CD8-positive, alpha-beta memory T cell (primary cell): ENCODE measurements around the gene CHSY1. TPM values are rescaled to one million over a fixed set of nuclear protein-coding genes. Genes with fewer than 3 reads are reported as not detected.
"Not testable (repeated sequence)": the region's sequence is repeated elsewhere in the genome, so short reads cannot be mapped to it uniquely, and the experiment has no call there.

Experiments used
- CTCF ChIA-PET: fragments of 350-600 bp; sonication (Branson Sonifier 250); formaldehyde crosslinking; loops from one replicate; lab custom pipeline; 2021; ENCODE audit warnings: antibody characterized with exemption; lab: Charles Lee
- POLR2A ChIA-PET: fragments of 350-600 bp; sonication (Branson Sonifier 250); formaldehyde crosslinking; loops from one replicate; lab custom pipeline; 2021; ENCODE audit warnings: antibody characterized with exemption; lab: Charles Lee
- DNase-seq, 5 donors: peaks; one replicate each; pipeline versions ENCODE4 v3.0.0 to v3.0.0-alpha.2; 2020 to 2022; ENCODE audit warnings: mixed read lengths in 1 of 5
- H3K27ac ChIP-seq: one replicate; pipeline ENCODE4 v1.7.0; 2013; ENCODE audit warnings: low read depth, mild to moderate bottlenecking, low read length, moderate library complexity
- H3K27me3 ChIP-seq: 2 replicates; pipeline ENCODE4 v1.7.0; 2013; ENCODE audit warnings: low read length, mild to moderate bottlenecking; ENCODE audit not compliant: insufficient read depth, poor library complexity, severe bottlenecking
- H3K36me3 ChIP-seq: 2 replicates; pipeline ENCODE4 v1.7.0; 2013; ENCODE audit warnings: mild to moderate bottlenecking, low read length, moderate library complexity; ENCODE audit not compliant: insufficient read depth
- H3K4me1 ChIP-seq: 2 replicates; pipeline ENCODE4 v1.7.0; 2013; ENCODE audit warnings: mild to moderate bottlenecking, low read length, moderate library complexity; ENCODE audit not compliant: insufficient read depth
- H3K4me3 ChIP-seq: 2 replicates; pipeline ENCODE4 v1.7.0; 2013; ENCODE audit warnings: mild to moderate bottlenecking, low read length
- H3K9me3 ChIP-seq: 2 replicates; pipeline ENCODE4 v1.7.0; 2013; ENCODE audit warnings: mild to moderate bottlenecking, low read length
- H3K27ac Mint-ChIP-seq, 8 donors: one replicate each; pipeline ENCODE4 v1.8.0; 2020 to 2021; ENCODE audit warnings: mixed read lengths in 8 of 8, mild to moderate bottlenecking in 6 of 8, inconsistent platforms in 3 of 8, moderate library complexity in 3 of 8
- H3K27me3 Mint-ChIP-seq, 2 donors: one replicate each; pipeline ENCODE4 v1.8.0; 2020 to 2021; ENCODE audit warnings: mixed read lengths in 2 of 2, mild to moderate bottlenecking in 1 of 2, moderate library complexity in 1 of 2
- H3K36me3 Mint-ChIP-seq, 3 donors: one replicate each; pipeline ENCODE4 v1.8.0; 2020 to 2021; ENCODE audit warnings: mixed read lengths in 3 of 3, inconsistent platforms in 1 of 3, mild to moderate bottlenecking in 1 of 3
- H3K4me1 Mint-ChIP-seq, 3 donors: one replicate each; pipeline ENCODE4 v1.8.0; 2020 to 2021; ENCODE audit warnings: mixed read lengths in 3 of 3, inconsistent platforms in 1 of 3, mild to moderate bottlenecking in 1 of 3
- H3K4me3 Mint-ChIP-seq, 7 donors: one replicate each; pipeline ENCODE4 v1.8.0; 2020 to 2021; ENCODE audit warnings: mixed read lengths in 7 of 7, mild to moderate bottlenecking in 6 of 7, moderate library complexity in 4 of 7, inconsistent platforms in 2 of 7
- H3K9me3 Mint-ChIP-seq, 5 donors: one replicate each; pipeline ENCODE4 v1.8.0; 2020 to 2022; ENCODE audit warnings: mixed read lengths in 5 of 5, mild to moderate bottlenecking in 3 of 5, moderate library complexity in 2 of 5, inconsistent platforms in 1 of 5
- polyA plus RNA-seq: library from polyadenylated mRNA; unstranded; fragments of 300-500 nt; fragmentation: Illumina TruSeq; gene quantifications from one replicate; pipeline ENCODE4 v1.2.3, GENCODE V29; 2021
- total RNA-seq, 2 experiments: library from RNA; stranded (reverse); gene quantifications; one replicate each; pipeline ENCODE4 v1.2.3, GENCODE V29; 2021

The CHSY1 gene
- total and polyA plus RNA-seq, 3 experiments from 2014 or later = 3.6 to 49.7 (median 49.4) TPM

DNA sequence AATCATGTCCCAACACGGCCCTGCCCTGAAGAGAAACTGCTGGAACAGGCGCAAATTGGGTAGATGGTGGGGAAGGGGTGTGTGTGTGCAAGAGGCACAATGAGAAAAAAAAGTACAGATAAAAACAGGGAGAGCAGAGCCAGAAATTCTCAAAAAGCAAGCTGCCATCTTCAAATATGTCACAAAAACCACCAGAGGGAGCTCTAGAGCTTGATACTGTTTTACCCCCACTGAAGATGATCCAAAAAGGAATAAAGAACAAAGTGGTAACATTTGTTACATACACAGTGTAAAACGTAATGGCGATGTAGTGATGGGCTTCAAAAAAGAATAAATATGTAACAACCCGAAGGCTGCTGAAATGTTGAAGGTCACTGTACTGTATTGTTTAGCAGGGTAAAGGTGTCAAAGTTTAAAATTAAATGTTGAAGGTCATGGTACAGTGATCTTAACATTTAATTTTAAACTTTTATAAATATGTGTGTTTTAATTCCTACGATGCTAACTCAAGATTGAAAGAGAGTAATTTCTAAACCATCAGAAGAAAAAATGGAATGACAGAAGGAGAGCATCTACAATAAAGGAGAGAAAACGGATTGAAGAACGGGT lies 37.2 kb upstream of the CHSY1 start:
- Histone ChIP-seq H3K4me1 (peaks cover 29% of the 10 kb centered on the region), H3K27me3 (no peaks in the 10 kb centered on the region), H3K4me3 (no peak overlapping the region), H3K9me3 (no peaks in the 10 kb centered on the region), H3K27ac (no peak overlapping the region), H3K36me3 (peaks cover 57% of the 10 kb centered on the region)
- POLR2A ChIA-PET = interaction anchor here (0.9 kb wide), 1 partner anchor 352 kb away, joined by 3 read pairs; no protein-coding TSS in a partner anchor
- no peaks in the 10 kb centered on the region for H3K9me3 Mint-ChIP-seq
- DNase-seq = peak in 2 of 5 donors; percentile 49 to 50
- peaks cover 45 to 69% (median 52%) of the 10 kb centered on the region in 3 donors for H3K4me1 Mint-ChIP-seq
- CTCF ChIA-PET = interaction anchor here (0.9 to 3.0 kb wide), 10 partner anchors 11 to 370 kb away, joined by 3 to 15 read pairs (median 4); no protein-coding TSS in a partner anchor
- H3K4me3 Mint-ChIP-seq = peak overlapping the region in 1 of 7 donors; percentile 35
- peaks cover 13 to 76% (median 28%) of the 10 kb centered on the region in 3 donors for H3K36me3 Mint-ChIP-seq
- H3K27ac Mint-ChIP-seq = peak overlapping the region in 7 of 8 donors; percentile 8 to 90 (median 75)
- H3K27me3 Mint-ChIP-seq = no peaks in the 10 kb centered on the region

DNA sequence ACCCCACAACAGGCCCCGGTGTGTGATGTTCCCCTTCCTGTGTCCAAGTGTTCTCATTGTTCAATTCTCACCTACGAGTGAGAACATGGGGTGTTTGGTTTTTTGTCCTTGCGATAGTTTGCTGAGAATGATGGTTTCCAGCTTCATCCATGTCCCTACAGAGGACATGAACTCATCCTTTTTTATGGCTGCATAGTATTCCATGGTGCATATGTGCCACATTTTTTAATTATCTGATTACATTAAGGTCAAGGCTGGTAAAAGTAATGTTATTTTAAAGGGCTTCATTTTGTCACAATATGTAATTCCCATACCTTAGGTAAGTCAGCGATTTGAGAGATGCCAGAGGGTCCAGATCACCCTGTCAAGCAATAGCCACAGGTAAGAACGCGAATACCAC lies 35.5 kb upstream of the CHSY1 start:
- H3K36me3 Mint-ChIP-seq = peaks cover 14 to 82% (median 32%) of the 10 kb centered on the region in 3 donors
- peaks cover 65% of the 10 kb centered on the region for H3K36me3 ChIP-seq
- H3K27me3 Mint-ChIP-seq, H3K4me3 Mint-ChIP-seq, H3K9me3 Mint-ChIP-seq, H3K27ac ChIP-seq, DNase-seq, H3K4me3 ChIP-seq, H3K9me3 ChIP-seq, H3K27me3 ChIP-seq: not testable (repeated sequence)
- ChIA-PET POLR2A (interaction anchor here (0.6 kb wide), 1 partner anchor 101 kb away, joined by 4 read pairs; no protein-coding TSS in a partner anchor), CTCF (interaction anchor here (0.7 to 3.0 kb wide), 5 partner anchors 15 to 354 kb away, joined by 3 to 15 read pairs (median 8); no protein-coding TSS in a partner anchor)
- peaks cover 14% of the 10 kb centered on the region for H3K4me1 ChIP-seq
- H3K4me1 Mint-ChIP-seq = peaks cover 31 to 53% (median 36%) of the 10 kb centered on the region in 3 donors
- peak overlapping the region in 4 of 8 donors; percentile 27 to 38 (median 32) for H3K27ac Mint-ChIP-seq

DNA sequence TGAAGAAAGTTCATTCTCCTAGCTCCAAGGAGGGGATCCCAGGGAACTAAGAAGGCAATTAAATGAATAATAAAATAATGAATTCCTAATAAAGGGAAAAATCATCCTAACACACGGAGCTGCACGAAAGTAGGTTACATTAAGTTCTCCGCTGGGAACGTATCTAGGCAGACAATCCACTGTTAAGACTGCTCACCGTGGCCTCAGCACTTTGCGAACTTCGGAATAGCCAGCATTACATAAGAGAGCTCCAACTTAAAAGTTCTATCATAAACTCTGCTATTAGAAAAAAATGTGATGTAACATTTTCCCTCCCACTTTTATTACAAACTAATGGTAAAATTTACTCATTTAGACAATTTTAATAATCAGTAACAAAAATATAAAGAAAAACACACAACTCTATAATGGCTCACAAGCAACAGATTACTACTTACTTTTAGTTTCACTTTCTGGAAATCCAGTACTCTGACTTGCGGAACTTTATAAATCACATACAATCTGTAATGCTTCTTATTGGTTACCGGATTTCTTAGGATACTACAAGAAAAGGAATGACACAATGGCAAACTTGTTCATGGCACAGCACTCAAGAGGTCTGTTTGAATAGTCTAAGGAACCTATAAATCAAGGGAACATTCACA lies 34.7 kb upstream of the CHSY1 start:
- DNase-seq = no peak
- Histone ChIP-seq H3K27me3 (no peaks in the 10 kb centered on the region), H3K4me1 (peaks cover 7% of the 10 kb centered on the region), H3K4me3 (no peak overlapping the region), H3K27ac (no peak overlapping the region), H3K9me3 (no peaks in the 10 kb centered on the region), H3K36me3 (peaks cover 67% of the 10 kb centered on the region)
- ChIA-PET POLR2A (no interaction called here), CTCF (interaction anchor here (0.8 to 3.0 kb wide), 6 partner anchors 8 to 354 kb away, joined by 3 to 12 read pairs (median 4); partner anchors contain the start of gene SNRPA1)
- Mint-ChIP-seq H3K27ac (peak overlapping the region in 3 of 8 donors; percentile 26 to 66 (median 56)), H3K36me3 (peaks cover 14 to 84% (median 35%) of the 10 kb centered on the region in 3 donors), H3K27me3 (no peaks in the 10 kb centered on the region), H3K4me3 (no peak overlapping the region), H3K9me3 (no peaks in the 10 kb centered on the region), H3K4me1 (peaks cover 23 to 46% (median 29%) of the 10 kb centered on the region in 3 donors)

DNA sequence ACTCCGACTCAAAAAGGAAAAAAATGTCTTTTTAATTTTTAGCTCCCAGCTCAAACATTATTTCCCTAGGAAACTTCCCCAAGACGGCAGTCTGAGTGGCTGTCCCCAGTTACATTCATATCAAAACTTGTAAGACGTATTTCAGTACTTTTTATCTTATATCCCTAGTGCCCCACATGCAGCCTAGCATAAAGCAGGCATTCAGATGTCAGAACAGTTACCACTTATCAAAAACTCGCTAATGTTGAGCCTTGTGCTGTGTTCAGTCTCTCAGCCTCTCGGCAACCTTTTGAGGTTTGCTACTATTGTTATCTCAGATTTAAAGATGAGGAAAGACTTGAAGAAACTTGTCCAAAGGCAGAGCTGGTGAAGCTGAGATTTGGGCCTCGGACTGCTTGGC lies 32.1 kb upstream of the CHSY1 start:
- H3K9me3 ChIP-seq = no peaks in the 10 kb centered on the region
- H3K36me3 ChIP-seq = peaks cover 62% of the 10 kb centered on the region
- Mint-ChIP-seq H3K4me1 (peaks cover 11 to 23% (median 11%) of the 10 kb centered on the region in 3 donors), H3K9me3 (no peaks in the 10 kb centered on the region), H3K4me3 (no peak overlapping the region), H3K27me3 (no peaks in the 10 kb centered on the region), H3K36me3 (peaks cover 13 to 81% (median 30%) of the 10 kb centered on the region in 3 donors), H3K27ac (peak overlapping the region in 2 of 8 donors; percentile 36 to 50)
- H3K4me3 ChIP-seq = no peak overlapping the region
- no peak for DNase-seq
- CTCF ChIA-PET = no interaction called here
- no peak overlapping the region for H3K27ac ChIP-seq
- H3K4me1 ChIP-seq = peaks cover 5% of the 10 kb centered on the region
- H3K27me3 ChIP-seq = no peaks in the 10 kb centered on the region
- POLR2A ChIA-PET = no interaction called here

DNA sequence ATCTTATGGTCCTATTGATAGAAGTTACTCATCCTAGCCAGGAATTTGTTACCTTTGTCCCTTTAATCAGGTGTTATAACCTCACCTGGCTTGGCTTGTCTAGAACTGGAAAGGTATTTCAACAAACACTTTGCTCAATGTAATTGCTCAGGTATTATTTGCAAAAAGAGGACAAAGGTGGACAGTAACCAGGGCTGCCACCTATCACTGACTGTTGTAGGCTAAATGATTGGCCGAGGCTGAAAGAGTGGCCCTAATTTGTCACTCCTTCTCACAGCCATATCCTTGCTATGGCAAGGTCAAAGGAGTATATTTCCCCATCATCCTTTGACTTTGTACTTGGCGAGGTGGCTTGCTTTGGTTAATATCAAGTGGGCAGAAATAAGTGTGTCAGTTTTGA lies 28.2 kb upstream of the CHSY1 start:
- CTCF ChIA-PET = interaction anchor here (1.1 kb wide), 1 partner anchor 10 kb away, joined by 3 read pairs; no protein-coding TSS in a partner anchor
- Mint-ChIP-seq H3K4me1 (peaks cover 19 to 27% (median 23%) of the 10 kb centered on the region in 3 donors), H3K27ac (peak overlapping the region in 3 of 8 donors; percentile 29 to 69 (median 38)), H3K36me3 (peaks cover 3 to 62% (median 11%) of the 10 kb centered on the region in 3 donors), H3K9me3 (no peaks in the 10 kb centered on the region), H3K4me3 (peak overlapping the region in 2 of 7 donors; percentile 10 to 19), H3K27me3 (no peaks in the 10 kb centered on the region)
- H3K4me3 ChIP-seq = no peak overlapping the region
- no peak overlapping the region for H3K27ac ChIP-seq
- POLR2A ChIA-PET = no interaction called here
- H3K4me1 ChIP-seq = peaks cover 18% of the 10 kb centered on the region
- peaks cover 36% of the 10 kb centered on the region for H3K36me3 ChIP-seq
- no peaks in the 10 kb centered on the region for H3K9me3 ChIP-seq
- DNase-seq = no peak
- H3K27me3 ChIP-seq = no peaks in the 10 kb centered on the region

DNA sequence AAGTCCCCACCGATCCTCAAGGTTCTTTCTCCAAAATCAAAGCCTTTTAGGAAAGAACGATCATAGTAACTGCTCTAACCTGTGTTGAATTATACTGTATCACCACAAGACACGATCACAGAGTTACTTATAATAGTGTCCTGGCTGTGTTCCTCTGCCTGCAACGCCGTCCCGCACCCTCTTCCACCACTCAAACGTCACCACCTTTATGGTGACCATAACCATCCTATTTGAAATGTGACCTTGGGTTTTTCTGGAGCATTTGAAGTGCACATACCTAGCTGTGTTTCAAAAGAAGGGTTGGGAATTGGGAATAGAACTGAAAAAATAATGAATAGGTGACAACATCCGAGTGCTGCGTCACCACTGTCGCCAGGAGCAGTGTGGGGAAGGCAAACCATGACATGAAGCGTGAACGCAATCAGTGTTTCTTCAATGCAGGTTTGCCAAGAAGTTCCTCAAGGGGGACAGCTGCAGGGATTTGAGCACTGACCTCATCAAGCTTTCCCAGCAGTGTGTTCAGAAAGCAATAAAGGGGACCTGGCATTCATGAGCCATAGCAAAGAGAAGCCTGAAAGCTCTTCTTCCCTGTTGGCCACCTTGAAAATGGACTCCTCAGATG lies 26.2 kb upstream of the CHSY1 start:
- peak overlapping the region; percentile 48 for H3K4me3 ChIP-seq
- peak overlapping the region; percentile 4 to 94 (median 92) for H3K27ac Mint-ChIP-seq

DNA sequence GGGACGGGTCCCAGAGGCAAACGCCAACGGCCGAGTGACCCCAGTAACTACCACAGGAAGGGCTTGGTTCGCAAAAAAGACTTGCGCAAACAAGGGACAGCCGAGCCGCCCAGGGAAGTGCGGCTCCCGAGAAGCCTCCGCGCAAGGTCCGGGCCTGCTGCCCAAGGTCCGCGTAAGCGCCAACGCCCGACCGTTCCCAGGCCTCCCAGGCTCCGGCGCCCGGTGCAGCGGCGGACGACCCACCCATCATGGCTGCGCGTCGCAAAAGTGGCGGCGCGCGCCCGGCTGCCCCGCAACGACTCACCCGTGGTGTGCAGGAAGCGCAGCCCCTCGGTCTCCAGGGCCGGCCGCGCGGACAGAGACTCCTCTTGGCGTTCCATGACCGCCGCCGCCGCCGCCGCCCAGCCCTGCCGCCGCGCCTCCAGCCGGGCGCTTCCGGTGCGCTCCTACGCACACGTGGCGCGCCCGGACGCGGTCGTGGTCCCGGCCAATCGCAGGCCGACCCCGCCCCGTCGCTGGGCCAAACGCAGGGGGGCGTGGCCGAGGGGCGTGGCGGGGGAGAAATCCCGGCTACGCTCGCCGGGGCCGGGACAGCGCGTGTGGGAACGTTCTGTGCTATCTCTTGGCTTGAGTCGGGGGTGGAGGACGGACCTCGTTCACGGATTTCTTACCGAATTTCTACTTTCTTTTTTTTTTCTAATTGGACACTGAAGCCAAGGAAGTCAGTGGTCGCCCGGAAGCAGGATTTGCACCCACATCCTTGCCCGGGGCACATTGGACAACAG lies 25.4 kb upstream of the CHSY1 start, which contains the start of gene SELENOS:
Gene SELENOS (minus strand): TSS at position 448 of the 785 bp plus-strand sequence. CDS start 68 bp downstream, at position 380.
- H3K9me3 Mint-ChIP-seq = no peaks in the 10 kb centered on the region
- Histone ChIP-seq H3K9me3 (no peaks in the 10 kb centered on the region), H3K36me3 (peaks cover 43% of the 10 kb centered on the region), H3K27me3 (no peaks in the 10 kb centered on the region), H3K27ac (peak within 1 kb of the TSS; percentile 87), H3K4me3 (peak within 1 kb of the TSS; percentile 88), H3K4me1 (peaks cover 18% of the 10 kb centered on the region)
- peaks cover 9 to 65% (median 29%) of the 10 kb centered on the region in 3 donors for H3K36me3 Mint-ChIP-seq
- DNase-seq = peak; percentile 84 to 91 (median 87)
- H3K4me1 Mint-ChIP-seq = peaks cover 26 to 37% (median 31%) of the 10 kb centered on the region in 3 donors
- ChIA-PET POLR2A (interaction anchor here (0.9 kb wide), 2 partner anchors 17 to 25 kb away, joined by 3 to 4 read pairs; partner anchors contain the start of genes CHSY1 and SNRPA1), CTCF (interaction anchor here (1.0 to 1.6 kb wide), 2 partner anchors 12 to 18 kb away, joined by 3 to 8 read pairs; partner anchors contain the start of gene SNRPA1)
- peak within 1 kb of the TSS; percentile 90 to 100 (median 96) for H3K4me3 Mint-ChIP-seq
- no peaks in the 10 kb centered on the region for H3K27me3 Mint-ChIP-seq
- H3K27ac Mint-ChIP-seq = peak within 1 kb of the TSS; percentile 87 to 100 (median 94)

More for the DNA sequence above, 26.2 kb upstream of the CHSY1 start:
- H3K9me3 ChIP-seq = no peaks in the 10 kb centered on the region
- Mint-ChIP-seq H3K27me3 (no peaks in the 10 kb centered on the region), H3K36me3 (peaks cover 8 to 65% (median 27%) of the 10 kb centered on the region in 3 donors), H3K4me1 (peaks cover 26 to 37% (median 31%) of the 10 kb centered on the region in 3 donors), H3K4me3 (peak overlapping the region; percentile 89 to 100 (median 96)), H3K9me3 (no peaks in the 10 kb centered on the region)
- H3K4me1 ChIP-seq = peaks cover 18% of the 10 kb centered on the region
- POLR2A ChIA-PET = interaction anchor here (0.9 kb wide), 1 partner anchor 17 kb away, joined by 3 read pairs; the partner anchor contains the start of gene SNRPA1
- no peak for DNase-seq
- peaks cover 43% of the 10 kb centered on the region for H3K36me3 ChIP-seq
- peak overlapping the region; percentile 33 for H3K27ac ChIP-seq
- no peaks in the 10 kb centered on the region for H3K27me3 ChIP-seq
- CTCF ChIA-PET = interaction anchor here (1.0 to 1.6 kb wide), 2 partner anchors 11 to 17 kb away, joined by 3 to 4 read pairs; partner anchors contain the start of gene SNRPA1
